ENCODE measurements around the gene CARF. TPM values are rescaled to one million over a fixed set of nuclear protein-coding genes. Genes with fewer than 3 reads are reported as not detected.

The CARF gene
- total RNA-seq, 1 experiment from 2014 or later = 4.2 TPM

GRCh38 chr2:202944408-202944807, 32.3 kb downstream of the CARF start:
- Histone ChIP-seq H4K8ac (replicated peaks; ENCODE audit: insufficient read length, low read depth, low read length) (no peak overlapping the region), H2BK20ac (ENCODE audit: low read depth, low read length, poor library complexity, severe bottlenecking) (no peak overlapping the region), H3K27ac (ENCODE audit: insufficient read length, low read depth, low read length) (no peak overlapping the region), H3K27me3 (ENCODE audit: insufficient read depth, low read length) (no peaks in the 10 kb centered on the region), H3K9me3 (ENCODE audit: control insufficient read depth, low read depth, low read length) (no peaks in the 10 kb centered on the region), H3K9ac (ENCODE audit: extremely low read depth, insufficient read length, low read length) (no peak overlapping the region), H2BK12ac (ENCODE audit: insufficient read length, low read depth, low read length) (no peak overlapping the region), H2BK120ac (ENCODE audit: low read depth, low read length, poor library complexity, severe bottlenecking) (no peak overlapping the region), H3K79me1 (ENCODE audit: insufficient read depth, low read depth, low read length, poor library complexity, severe bottlenecking) (no peaks in the 10 kb centered on the region), H3K4ac (ENCODE audit: low read depth, low read length) (no peak overlapping the region), H4K5ac (ENCODE audit: insufficient read length, low read depth, low read length) (no peak overlapping the region), H2AK5ac (ENCODE audit: insufficient read length, low read length) (no peak overlapping the region), H4K91ac (ENCODE audit: insufficient read length, low read depth, low read length) (no peak overlapping the region), H3K4me1 (ENCODE audit: insufficient read depth, low read length) (no peaks in the 10 kb centered on the region), H2BK15ac (ENCODE audit: low read depth, low read length) (no peak overlapping the region), H4K20me1 (ENCODE audit: control insufficient read depth, insufficient read depth, insufficient read length) (no peaks in the 10 kb centered on the region), H2BK5ac (ENCODE audit: insufficient read length, low read length) (no peak overlapping the region), H3K14ac (ENCODE audit: insufficient read depth, low read length) (no peak overlapping the region), H3K4me2 (ENCODE audit: insufficient read depth, insufficient read length, low read length) (no peak overlapping the region), H3K79me2 (ENCODE audit: insufficient read depth, low read length) (no peaks in the 10 kb centered on the region), H3K23ac (ENCODE audit: insufficient read length, low read depth, low read length) (no peak overlapping the region), H2AFZ (ENCODE audit: low read length) (no peak overlapping the region), H3K56ac (ENCODE audit: insufficient read length, low read depth, low read length) (no peak overlapping the region), H3K18ac (ENCODE audit: insufficient read length, low read depth, low read length) (no peak overlapping the region), H3K23me2 (ENCODE audit: insufficient read length, low read depth, low read length, poor library complexity, severe bottlenecking) (no peaks in the 10 kb centered on the region), H3T11ph (ENCODE audit: low read length) (no peak overlapping the region)
- no peak for DNase-seq
- H3K4me1 Mint-ChIP-seq = peaks cover 4 to 5% of the 10 kb centered on the region in 2 experiments; a peak in 3 of 4 replicates
- H3K27me3 Mint-ChIP-seq (ENCODE audit: low read depth) = no peaks in the 10 kb centered on the region
- peaks cover 23 to 43% (median 41%) of the 10 kb centered on the region in 3 experiments; a peak in 6 of 7 replicates for H3K36me3 Mint-ChIP-seq (ENCODE audit: insufficient read depth in 1 of 3, low read depth in 3 of 3)
- peaks cover 34 to 35% of the 10 kb centered on the region in 2 experiments for H3K9me3 Mint-ChIP-seq
- no peak for TF ChIP-seq CTCF (conservative IDR thresholded peaks at IDR 0.05)
- no CpG with 5 or more reads among the region's 1 CpG for WGBS (ENCODE audit: extremely low coverage, insufficient read length, low lambda C conversion rate)
- no peak overlapping the region for H3K27ac Mint-ChIP-seq
- H3K4me3 Mint-ChIP-seq = no peak overlapping the region
